GM23338 (cell line): ENCODE results near the gene HTR3E. TPM values are rescaled to one million over a fixed set of nuclear protein-coding genes. Genes with fewer than 3 reads are reported as not detected.

Experiments used
- ATAC-seq: fragments of 200-7000 bp; cut with Tn5 transposase; 3 replicates; pipeline ENCODE4 v1.9.1; 2020
- DNase-seq: peaks from one replicate; pipeline ENCODE4 v3.0.0-alpha.2; 2015; ENCODE audit warnings: low spot score
- H2AFZ ChIP-seq: fragments of 200-600 bp; sonication (generic); 2 replicates; pipeline ENCODE4 v1.8.0; 2016; ENCODE audit warnings: antibody characterized with exemption, mild to moderate bottlenecking, moderate library complexity
- H3F3A ChIP-seq: fragments of 200-600 bp; sonication (generic); replicated peaks from 2 replicates; pipeline ENCODE4 v1.8.0; 2017; ENCODE audit warnings: antibody characterized with exemption, mixed run types, low read depth
- H3K27ac ChIP-seq: fragments of 200-600 bp; sonication (generic); 2 replicates; pipeline ENCODE4 v1.6.1; 2016; ENCODE audit warnings: low read depth
- H3K27me3 ChIP-seq: fragments of 200-600 bp; sonication (generic); 2 replicates; pipeline ENCODE4 v1.8.0; 2016; ENCODE audit warnings: mild to moderate bottlenecking, mixed run types, moderate library complexity; ENCODE audit not compliant: insufficient read depth
- H3K36me3 ChIP-seq: fragments of 200-600 bp; sonication (generic); 2 replicates; pipeline ENCODE4 v1.8.0; 2016; ENCODE audit warnings: mild to moderate bottlenecking; ENCODE audit not compliant: insufficient read depth
- H3K4me1 ChIP-seq: fragments of 200-600 bp; sonication (generic); 2 replicates; pipeline ENCODE4 v1.8.0; 2016; ENCODE audit warnings: mild to moderate bottlenecking, moderate library complexity; ENCODE audit not compliant: insufficient read depth
- H3K4me2 ChIP-seq: fragments of 200-600 bp; sonication (generic); 2 replicates; pipeline ENCODE4 v1.7.1; 2017; ENCODE audit warnings: mixed run types
- H3K4me3 ChIP-seq: fragments of 200-600 bp; sonication (generic); 2 replicates; pipeline ENCODE4 v1.6.1; 2016; ENCODE audit warnings: mixed run types
- H3K79me2 ChIP-seq: fragments of 200-600 bp; sonication (generic); replicated peaks from 2 replicates; pipeline ENCODE4 v1.8.0; 2017; ENCODE audit warnings: mild to moderate bottlenecking; ENCODE audit not compliant: insufficient read depth
- H3K9me2 ChIP-seq: fragments of 200-600 bp; sonication (generic); 2 replicates; pipeline ENCODE4 v1.8.0; 2017; ENCODE audit not compliant: insufficient read depth
- H4K20me1 ChIP-seq: fragments of 200-600 bp; sonication (generic); replicated peaks from 2 replicates; pipeline ENCODE4 v1.8.0; 2017; ENCODE audit warnings: mild to moderate bottlenecking; ENCODE audit not compliant: insufficient read depth
- H3K27ac Mint-ChIP-seq: 2 replicates; pipeline ENCODE4 v1.8.0; 2020; ENCODE audit warnings: inconsistent platforms, mild to moderate bottlenecking, moderate library complexity, mixed read lengths
- H3K27me3 Mint-ChIP-seq: 3 replicates; pipeline ENCODE4 v1.8.0; 2022; ENCODE audit warnings: low read depth, mild to moderate bottlenecking, moderate library complexity, mixed read lengths, inconsistent platforms; ENCODE audit not compliant: insufficient read depth, poor library complexity
- H3K36me3 Mint-ChIP-seq: 3 replicates; pipeline ENCODE4 v1.8.0; 2021; ENCODE audit warnings: low read depth, mild to moderate bottlenecking, inconsistent platforms, moderate library complexity, mixed read lengths
- H3K4me1 Mint-ChIP-seq: 3 replicates; pipeline ENCODE4 v1.8.0; 2020; ENCODE audit warnings: mild to moderate bottlenecking, inconsistent platforms, mixed read lengths
- H3K4me3 Mint-ChIP-seq: 3 replicates; pipeline ENCODE4 v1.8.0; 2021; ENCODE audit warnings: moderate library complexity, mild to moderate bottlenecking, inconsistent platforms, mixed read lengths
- H3K9me3 Mint-ChIP-seq: 3 replicates; pipeline ENCODE4 v1.8.0; 2020; ENCODE audit warnings: moderate library complexity, mild to moderate bottlenecking, inconsistent platforms, mixed read lengths
- CREB1 ChIP-seq: fragments of 250-450 bp; sonication (Bioruptor Pico); IDR thresholded peaks from 2 replicates; pipeline ENCODE4 v1.5.0; 2020; ENCODE audit warnings: low read depth, mild to moderate bottlenecking, moderate library complexity
- CTCF ChIP-seq, 2 experiments: fragments of 200-600 bp in 1 of 2; sonication (generic) in 1 of 2; conservative IDR thresholded peaks; 2 replicates each; pipeline versions ENCODE4 v1.5.1 to v1.6.1; 2016 to 2017; ENCODE audit warnings: antibody characterized with exemption in 2 of 2, low read depth in 2 of 2, mild to moderate bottlenecking in 2 of 2, moderate library complexity in 1 of 2
- ETS1 ChIP-seq: IDR thresholded peaks from 2 replicates; pipeline ENCODE4 v1.6.1; 2016; ENCODE audit warnings: antibody characterized with exemption
- EZH2 ChIP-seq: fragments of 200-600 bp; sonication (generic); IDR thresholded peaks from one replicate; pipeline ENCODE4 v1.8.0; 2017; ENCODE audit warnings: antibody characterized with exemption, mild to moderate bottlenecking, low read depth; ENCODE audit not compliant: unreplicated experiment
- EZH2phosphoT487 ChIP-seq: fragments of 200-600 bp; sonication (generic); IDR thresholded peaks from one replicate; pipeline ENCODE4 v1.8.1; 2018; ENCODE audit warnings: antibody characterized with exemption; ENCODE audit not compliant: unreplicated experiment
- JUNB ChIP-seq: IDR thresholded peaks from one replicate; pipeline ENCODE4 v1.6.1; 2016; ENCODE audit warnings: antibody characterized with exemption; ENCODE audit not compliant: unreplicated experiment
- NANOG ChIP-seq: IDR thresholded peaks from 2 replicates; pipeline ENCODE4 v1.6.1; 2016; ENCODE audit warnings: antibody characterized with exemption, borderline replicate concordance
- POLR2AphosphoS5 ChIP-seq: IDR thresholded peaks from 2 replicates; pipeline ENCODE4 v1.6.1; 2016; ENCODE audit warnings: antibody characterized with exemption, low read depth
- REST ChIP-seq: IDR thresholded peaks from one replicate; pipeline ENCODE4 v1.6.1; 2018; ENCODE audit warnings: antibody characterized with exemption; ENCODE audit not compliant: unreplicated experiment
- STAT1 ChIP-seq: IDR thresholded peaks from one replicate; pipeline ENCODE4 v1.6.1; 2016; ENCODE audit warnings: antibody characterized with exemption; ENCODE audit not compliant: unreplicated experiment
- ZNF114 ChIP-seq: fragments of 250-450 bp; sonication (Bioruptor Pico); IDR thresholded peaks from 2 replicates; pipeline ENCODE4 v1.5.0; 2020; ENCODE audit warnings: mild to moderate bottlenecking, moderate library complexity
- ZNF331 ChIP-seq: fragments of 250-450 bp; sonication (Bioruptor Pico); IDR thresholded peaks from 2 replicates; pipeline ENCODE4 v1.5.0; 2020; ENCODE audit warnings: low read depth, mild to moderate bottlenecking, moderate library complexity
- ZNF462 ChIP-seq: fragments of 250-450 bp; sonication (Bioruptor Pico); IDR thresholded peaks from 2 replicates; pipeline ENCODE4 v1.5.0; 2020; ENCODE audit warnings: mild to moderate bottlenecking, moderate library complexity
- polyA plus RNA-seq: library from polyadenylated mRNA; unstranded; fragments of >200 nt; fragmentation: Nextera tagmentation; extraction: Ambion mirVana; gene quantifications from 2 replicates; pipeline ENCODE4 v1.2.1, GENCODE V29; 2016
- total RNA-seq: library from RNA; depleted of rRNA; stranded (reverse); fragments of >200 nt; shearing (Covaris generic); gene quantifications from 2 replicates; pipeline ENCODE4 v1.2.3, GENCODE V29; 2014

HTR3E gene
- total and polyA plus RNA-seq, 2 experiments from 2014 or later, result not detected

- no peak overlapping the region for H3K4me2 ChIP-seq
- Mint-ChIP-seq H3K27me3 (peaks cover 6% of the 10 kb centered on the region), H3K4me1 (peaks cover 6% of the 10 kb centered on the region), H3K36me3 (no peaks in the 10 kb centered on the region), H3K27ac (peak overlapping the region; percentile 88), H3K4me3 (no peak overlapping the region), H3K9me3 (no peaks in the 10 kb centered on the region)
- no peaks in the 10 kb centered on the region for H3K36me3 ChIP-seq
- no peak; the same call in 1 of the 3 replicates for ATAC-seq
- H4K20me1 ChIP-seq, result no peaks in the 10 kb centered on the region
- no peaks in the 10 kb centered on the region for H3F3A ChIP-seq
- peak; percentile 38 for DNase-seq
- H3K79me2 ChIP-seq, result no peaks in the 10 kb centered on the region
- no peak overlapping the region for H3K27ac ChIP-seq
- no peaks in the 10 kb centered on the region for H3K4me1 ChIP-seq
- TF ChIP-seq ZNF462 (CRISPR knock-in tag) (no peak), CTCF (conservative IDR thresholded peaks at IDR 0.05; ENCODE audit: low read depth in 2 of 2) (no peak), NANOG (no peak), JUNB (no peak), POLR2AphosphoS5 (no peak), REST (no peak), CREB1 (CRISPR knock-in tag) (no peak), ZNF114 (CRISPR knock-in tag) (no peak), STAT1 (no peak), EZH2phosphoT487 (no peak), ZNF331 (no peak), EZH2 (no peak), ETS1 (no peak)
- H3K27me3 ChIP-seq, result no peaks in the 10 kb centered on the region
- no peak overlapping the region for H3K4me3 ChIP-seq
- H3K9me2 ChIP-seq, result no peaks in the 10 kb centered on the region
- peak overlapping the region; percentile 5; the same call in 1 of the 2 replicates for H2AFZ ChIP-seq
Measured at GRCh38 chr3:184110316-184110725, 13.5 kb downstream of the HTR3E start.
